H54 (cell line): ENCODE data around the gene MEI1.
"Not testable (repeated sequence)": the region's sequence is repeated elsewhere in the genome, so short reads cannot be mapped to it uniquely, and the experiment has no call there.

Experiments used
- DNase-seq: peaks from one replicate; pipeline ENCODE4 v3.0.0; 2011; ENCODE audit warnings: low spot score, mixed read lengths; ENCODE audit not compliant: insufficient read length
- FAIRE-seq: peaks from 3 replicates; lab custom pipeline; 2011; peaks lifted over from hg19 to GRCh38; lab: Jason Lieb, UNC
- POLR2A ChIP-seq: IDR thresholded peaks from 2 replicates; pipeline ENCODE4 v1.6.1; 2011; ENCODE audit warnings: low read depth, mild to moderate bottlenecking, low read length

MEI1 gene

GRCh38 chr22:41690476-41690875 lies 8.8 kb upstream of the MEI1 start:
- FAIRE-seq (no peak), DNase-seq (no peak)
- TF ChIP-seq POLR2A = no peak

DNA sequence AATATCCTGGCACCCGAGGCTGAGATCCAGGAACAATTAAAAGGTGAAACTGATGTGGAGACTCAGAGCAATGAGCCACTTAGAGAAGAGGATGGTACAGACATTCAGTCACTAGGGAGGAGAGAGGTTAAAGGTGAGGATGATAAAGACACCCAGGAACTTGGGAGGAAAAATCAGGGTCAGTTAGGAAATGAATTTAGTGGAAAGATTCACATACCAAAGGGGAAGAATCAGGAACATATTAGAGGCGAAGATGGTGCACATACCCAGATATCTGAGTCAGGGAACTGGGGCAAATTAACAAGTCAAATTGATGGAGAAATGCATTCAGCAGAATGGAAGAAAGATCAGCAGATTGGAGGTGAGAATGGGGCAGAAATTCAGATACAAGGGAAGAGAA lies 4.1 kb upstream of the MEI1 start:
- FAIRE-seq = no peak
- TF ChIP-seq POLR2A = no peak
- no peak for DNase-seq

DNA sequence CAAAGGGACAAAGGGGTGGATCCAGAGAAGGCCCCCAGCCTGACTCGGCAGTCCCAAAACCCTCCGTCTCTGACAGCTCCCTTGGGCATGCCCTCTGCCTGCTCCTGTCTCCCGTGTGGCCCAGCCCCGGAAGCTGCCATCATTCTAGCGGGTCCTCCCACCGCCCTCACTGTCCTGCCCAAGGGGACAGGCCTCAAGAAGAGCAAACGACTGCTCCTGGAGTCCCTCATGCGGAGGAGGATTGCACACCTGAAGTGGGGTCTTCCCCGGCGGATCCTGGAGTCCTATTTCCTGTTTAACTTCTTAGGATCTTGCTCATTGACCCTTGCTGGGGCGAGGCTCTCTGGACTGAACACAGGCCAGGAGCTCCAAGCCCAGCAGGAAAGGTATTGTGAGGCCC lies 2.6 kb upstream of the MEI1 start:
- TF ChIP-seq POLR2A = no peak
- DNase-seq = no peak
- FAIRE-seq = no peak

DNA sequence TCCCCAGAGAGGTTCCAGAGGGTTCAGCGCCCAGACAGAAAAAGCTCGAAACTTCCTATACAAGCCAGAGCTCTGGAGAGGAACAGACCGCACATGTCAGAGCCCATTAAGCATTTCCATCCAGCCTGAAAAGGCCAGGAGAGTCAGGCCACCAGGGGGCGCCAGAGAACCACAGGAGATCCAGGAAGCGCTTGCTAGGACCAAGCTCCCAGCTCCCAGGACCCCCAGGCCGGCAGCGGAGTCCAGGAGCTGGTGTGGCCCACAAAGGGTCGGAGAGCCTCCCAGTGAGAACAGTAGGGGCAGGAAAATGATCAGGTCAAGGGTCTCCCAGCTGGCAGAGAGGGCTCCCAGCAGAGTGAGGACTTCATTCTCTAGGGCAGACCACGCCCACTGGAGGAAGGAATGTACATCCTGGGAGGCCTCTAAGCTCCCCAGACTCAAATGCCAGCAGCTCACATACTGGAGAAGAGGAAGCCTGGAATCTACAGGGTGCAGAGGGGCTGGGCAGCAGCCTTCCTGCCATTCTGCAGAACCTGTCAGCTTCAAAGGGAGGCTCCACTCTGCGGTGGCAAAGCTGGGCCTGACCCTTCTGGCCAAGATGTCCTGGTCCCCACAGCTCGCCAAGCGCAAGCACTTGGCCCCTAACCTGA lies 2.1 kb upstream of the MEI1 start:
- DNase-seq (peak; percentile 79), FAIRE-seq (peak; percentile 67)
- TF ChIP-seq POLR2A = no peak

DNA sequence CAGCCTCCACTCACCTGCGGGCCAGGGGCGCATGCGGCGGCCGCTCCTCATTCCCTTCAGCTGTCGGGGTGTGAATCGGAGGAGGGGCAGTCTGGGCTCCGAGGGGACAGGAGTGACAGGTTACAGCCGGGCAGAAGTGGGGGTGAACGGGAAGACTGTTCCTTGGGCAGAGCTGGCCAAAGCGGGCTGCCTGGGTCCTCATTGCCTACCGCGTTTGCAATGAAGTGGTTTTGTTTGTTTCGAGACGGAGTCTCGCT lies 733 bp downstream of the MEI1 start:
- no peak for TF ChIP-seq POLR2A
- FAIRE-seq (no peak), DNase-seq (no peak)

GRCh38 chr22:41702763-41703162 lies 3.5 kb downstream of the MEI1 start:
- DNase-seq (no peak), FAIRE-seq (no peak)
- TF ChIP-seq POLR2A = no peak

DNA sequence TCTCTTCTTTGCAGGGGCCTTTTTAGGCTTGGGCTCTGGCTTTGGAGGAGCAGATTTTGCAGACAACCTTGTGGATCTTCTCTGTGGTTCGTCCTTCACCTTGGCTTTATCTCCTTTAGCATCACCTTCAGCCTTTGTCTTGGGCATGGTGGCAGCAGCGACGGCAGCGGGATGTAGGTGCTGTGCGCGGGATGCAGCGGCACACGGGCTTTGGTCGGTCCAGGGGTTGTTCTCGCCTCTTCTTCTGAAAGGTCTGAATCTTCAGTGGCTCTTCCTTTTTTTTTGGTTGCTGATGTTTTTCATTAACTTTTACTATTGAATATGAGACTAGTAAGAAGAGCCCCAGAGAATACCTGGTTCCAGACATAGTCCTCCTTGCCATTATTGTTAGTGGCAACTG lies 10.0 kb downstream of the MEI1 start:
- DNase-seq = no peak
- no peak for FAIRE-seq
- TF ChIP-seq POLR2A = no peak

GRCh38 chr22:41713004-41713403 lies 13.7 kb downstream of the MEI1 start:
- peak; percentile 6 for FAIRE-seq
- TF ChIP-seq POLR2A = no peak
- no peak for DNase-seq

DNA sequence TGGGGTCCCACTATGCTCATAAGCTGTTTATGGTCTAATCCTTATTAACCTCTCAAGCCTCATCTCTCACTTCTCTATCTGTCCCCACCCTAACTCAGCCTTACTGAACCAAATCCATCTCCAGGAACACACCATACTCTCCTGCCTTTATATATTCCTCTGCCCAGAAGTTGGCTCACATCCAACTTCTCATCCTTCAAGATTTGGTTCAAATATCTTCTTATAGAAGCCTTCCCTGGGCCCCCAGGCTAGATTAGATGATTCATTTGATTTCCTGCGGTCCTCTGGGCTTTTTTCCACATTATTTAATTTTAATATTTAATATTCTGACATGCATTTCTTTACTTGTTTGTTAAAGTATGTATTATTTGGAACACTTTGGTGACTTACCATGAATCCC lies 23.2 kb downstream of the MEI1 start:
- FAIRE-seq (no peak), DNase-seq (no peak)
- TF ChIP-seq POLR2A = no peak

DNA sequence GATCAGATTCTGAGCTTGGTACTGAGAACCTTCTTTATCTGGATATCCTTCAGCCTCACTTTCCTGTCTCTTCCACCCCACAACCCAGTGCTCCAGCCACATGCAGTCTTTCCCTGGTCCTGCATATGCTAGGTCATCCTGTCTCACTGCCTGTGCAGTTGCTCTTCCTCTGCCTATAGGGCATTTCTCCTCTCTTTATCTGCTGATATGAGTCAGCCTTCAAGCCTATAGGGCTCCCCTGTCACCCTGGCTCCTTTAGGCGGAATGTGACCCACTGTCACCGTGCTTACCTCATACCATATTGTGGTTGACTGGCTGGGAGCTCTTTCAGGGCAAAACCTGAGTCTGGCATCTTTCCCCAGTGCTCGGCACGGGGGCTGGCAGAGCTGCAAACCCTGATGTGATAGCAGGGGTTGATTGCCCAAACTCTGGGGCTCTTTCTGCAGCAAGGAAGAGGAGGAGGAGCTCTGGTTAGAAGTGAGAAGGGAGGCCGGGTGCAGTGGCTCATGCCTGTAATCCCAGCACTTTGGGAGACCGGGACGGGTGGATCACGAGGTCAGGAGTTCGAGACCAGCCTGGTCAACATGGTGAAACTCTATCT lies 26.3 kb downstream of the MEI1 start:
- FAIRE-seq (no peak), DNase-seq (no peak)
- TF ChIP-seq POLR2A = no peak

- no peak for DNase-seq
- TF ChIP-seq POLR2A = no peak
- no peak for FAIRE-seq
Observed at GRCh38 chr22:41731609-41732008, 32.3 kb downstream of the MEI1 start.

GRCh38 chr22:41732096-41732772 lies 32.9 kb downstream of the MEI1 start:
- DNase-seq (no peak), FAIRE-seq (no peak)
- TF ChIP-seq POLR2A = no peak

GRCh38 chr22:41733241-41733640 lies 33.9 kb downstream of the MEI1 start:
- not testable (repeated sequence) for DNase-seq, FAIRE-seq

DNA sequence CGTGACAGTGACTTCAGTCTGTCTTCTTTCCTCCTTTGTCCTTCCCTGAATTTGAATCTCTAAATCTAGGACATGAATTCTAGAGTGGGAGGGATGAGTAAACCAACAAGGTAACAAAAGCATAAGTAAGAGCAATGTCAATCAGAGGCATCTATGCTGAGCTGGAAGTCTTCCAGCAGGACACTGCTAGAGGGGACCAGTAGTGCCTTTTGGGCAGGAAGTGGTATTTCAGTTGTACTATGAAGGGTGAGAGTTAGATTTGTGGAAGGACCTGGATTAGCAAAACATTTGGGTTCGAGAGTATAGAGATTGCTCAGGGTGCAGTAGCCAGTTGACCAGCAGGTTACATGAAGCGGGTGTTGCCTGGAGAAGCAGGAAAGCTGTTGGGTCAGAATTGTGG lies 40.3 kb downstream of the MEI1 start:
- TF ChIP-seq POLR2A = no peak
- FAIRE-seq = no peak

DNA sequence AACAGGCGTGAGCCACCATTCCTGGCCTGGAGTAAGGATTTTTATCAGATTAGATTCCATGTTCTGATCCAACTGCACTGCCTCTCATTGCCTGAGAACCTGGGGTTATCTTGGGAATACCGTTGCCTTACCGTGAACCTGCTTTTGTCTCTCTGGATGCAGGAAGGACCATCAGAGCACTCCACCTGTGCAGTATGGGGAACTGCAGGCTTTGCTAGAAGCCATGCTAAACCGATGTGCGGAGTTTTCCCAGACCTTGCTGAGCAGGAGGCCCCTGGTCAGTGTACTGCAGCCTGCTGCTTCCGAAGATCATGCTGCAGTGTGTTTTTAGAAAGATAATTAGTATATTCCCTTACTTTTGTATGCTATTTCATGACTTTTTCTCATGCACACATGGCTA lies 43.6 kb downstream of the MEI1 start:
- FAIRE-seq (no peak), DNase-seq (no peak)
- no peak for TF ChIP-seq POLR2A

More for the DNA sequence above, 40.3 kb downstream of the MEI1 start:
- no peak for DNase-seq
